Stimulated activated naive CD8-positive, alpha-beta T cell treated with anti-CD3 and anti-CD28 coated beads, Interleukin-15, Interleukin-2, amounts not matched to agents 100 ng/mL and 50 ng/mL, for 24 hours (primary cell): ENCODE results near the gene CSF2.
"Not testable (repeated sequence)": the region's sequence is repeated elsewhere in the genome, so short reads cannot be mapped to it uniquely, and the experiment has no call there.

ENCODE experiments used
- H3K27ac Mint-ChIP-seq: one replicate; pipeline ENCODE4 v1.8.0; 2021; ENCODE audit warnings: mild to moderate bottlenecking, mixed read lengths
- H3K27me3 Mint-ChIP-seq: one replicate; pipeline ENCODE4 v1.8.0; 2021; ENCODE audit warnings: mixed read lengths
- H3K36me3 Mint-ChIP-seq: one replicate; pipeline ENCODE4 v1.8.0; 2021; ENCODE audit warnings: low read depth, mixed read lengths
- H3K4me1 Mint-ChIP-seq: one replicate; pipeline ENCODE4 v1.8.0; 2021; ENCODE audit warnings: low read depth, mixed read lengths
- H3K4me3 Mint-ChIP-seq: one replicate; pipeline ENCODE4 v1.8.0; 2021; ENCODE audit warnings: mild to moderate bottlenecking, mixed read lengths
- H3K9me3 Mint-ChIP-seq: one replicate; pipeline ENCODE4 v1.8.0; 2021; ENCODE audit warnings: mixed read lengths

CSF2 gene

GRCh38 chr5:132099905-132100304, 26.3 kb downstream of the CSF2 start:
- Mint-ChIP-seq H3K36me3 (peaks cover 5% of the 10 kb centered on the region), H3K4me3 (peak overlapping the region; percentile 54), H3K27ac (peak overlapping the region; percentile 97), H3K4me1 (peaks cover 100% of the 10 kb centered on the region), H3K27me3 (no peaks in the 10 kb centered on the region), H3K9me3 (no peaks in the 10 kb centered on the region)

- peaks cover 100% of the 10 kb centered on the region for H3K4me1 Mint-ChIP-seq
Observed at GRCh38 chr5:132100672-132101261, 27.2 kb downstream of the CSF2 start.

GRCh38 chr5:132101385-132101880, 27.8 kb downstream of the CSF2 start:
- H3K27me3 Mint-ChIP-seq, result no peaks in the 10 kb centered on the region
- H3K4me3 Mint-ChIP-seq, result peak overlapping the region; percentile 61
- peak overlapping the region; percentile 97 for H3K27ac Mint-ChIP-seq
- peaks cover 5% of the 10 kb centered on the region for H3K36me3 Mint-ChIP-seq
- H3K4me1 Mint-ChIP-seq, result peaks cover 96% of the 10 kb centered on the region
- no peaks in the 10 kb centered on the region for H3K9me3 Mint-ChIP-seq

More at GRCh38 chr5:132100672-132101261, 27.2 kb downstream of the CSF2 start:
- no peaks in the 10 kb centered on the region for H3K9me3 Mint-ChIP-seq
- peak overlapping the region; percentile 54 for H3K4me3 Mint-ChIP-seq
- H3K27ac Mint-ChIP-seq, result peak overlapping the region; percentile 97
- H3K27me3 Mint-ChIP-seq, result no peaks in the 10 kb centered on the region
- peaks cover 5% of the 10 kb centered on the region for H3K36me3 Mint-ChIP-seq

GRCh38 chr5:132102101-132102701, 28.6 kb downstream of the CSF2 start:
- peak overlapping the region; percentile 83 for H3K4me3 Mint-ChIP-seq
- H3K27me3 Mint-ChIP-seq, result no peaks in the 10 kb centered on the region
- peaks cover under 1% of the 10 kb centered on the region for H3K36me3 Mint-ChIP-seq
- peaks cover 92% of the 10 kb centered on the region for H3K4me1 Mint-ChIP-seq
- H3K27ac Mint-ChIP-seq, result peak overlapping the region; percentile 97
- H3K9me3 Mint-ChIP-seq, result no peaks in the 10 kb centered on the region

GRCh38 chr5:132102944-132103331, 29.3 kb downstream of the CSF2 start:
- Mint-ChIP-seq H3K27ac (peak overlapping the region; percentile 97), H3K9me3 (no peaks in the 10 kb centered on the region), H3K27me3 (no peaks in the 10 kb centered on the region), H3K4me3 (peak overlapping the region; percentile 83), H3K36me3 (no peaks in the 10 kb centered on the region), H3K4me1 (peaks cover 89% of the 10 kb centered on the region)

GRCh38 chr5:132103332-132103951, 29.9 kb downstream of the CSF2 start:
- no peaks in the 10 kb centered on the region for H3K9me3 Mint-ChIP-seq
- no peaks in the 10 kb centered on the region for H3K27me3 Mint-ChIP-seq
- H3K4me3 Mint-ChIP-seq, result peak overlapping the region; percentile 83
- peak overlapping the region; percentile 97 for H3K27ac Mint-ChIP-seq
- peaks cover 89% of the 10 kb centered on the region for H3K4me1 Mint-ChIP-seq
- no peaks in the 10 kb centered on the region for H3K36me3 Mint-ChIP-seq

GRCh38 chr5:132103969-132104391, 30.4 kb downstream of the CSF2 start:
- Mint-ChIP-seq H3K27me3 (no peaks in the 10 kb centered on the region), H3K4me3 (peak overlapping the region; percentile 83), H3K36me3 (no peaks in the 10 kb centered on the region), H3K27ac (peak overlapping the region; percentile 97), H3K9me3 (no peaks in the 10 kb centered on the region), H3K4me1 (peaks cover 89% of the 10 kb centered on the region)

- H3K4me3 Mint-ChIP-seq, result peak overlapping the region; percentile 63
- H3K4me1 Mint-ChIP-seq, result peaks cover 87% of the 10 kb centered on the region
- H3K36me3 Mint-ChIP-seq, result no peaks in the 10 kb centered on the region
- H3K27me3 Mint-ChIP-seq, result no peaks in the 10 kb centered on the region
- H3K9me3 Mint-ChIP-seq, result no peaks in the 10 kb centered on the region
- H3K27ac Mint-ChIP-seq, result peak overlapping the region; percentile 97
Observed at GRCh38 chr5:132104556-132104955, 31.0 kb downstream of the CSF2 start.

GRCh38 chr5:132105688-132106087, 32.1 kb downstream of the CSF2 start:
- Mint-ChIP-seq H3K4me3 (no peak overlapping the region), H3K27me3 (no peaks in the 10 kb centered on the region), H3K36me3 (no peaks in the 10 kb centered on the region), H3K4me1 (peaks cover 87% of the 10 kb centered on the region), H3K27ac (peak overlapping the region; percentile 97), H3K9me3 (no peaks in the 10 kb centered on the region)

GRCh38 chr5:132108495-132108894, 34.9 kb downstream of the CSF2 start:
- peaks cover 11% of the 10 kb centered on the region for H3K36me3 Mint-ChIP-seq
- H3K9me3 Mint-ChIP-seq, H3K4me3 Mint-ChIP-seq, H3K27me3 Mint-ChIP-seq: not testable (repeated sequence)
- peaks cover 87% of the 10 kb centered on the region for H3K4me1 Mint-ChIP-seq
- peak overlapping the region; percentile 52 for H3K27ac Mint-ChIP-seq

GRCh38 chr5:132108957-132109356, 35.4 kb downstream of the CSF2 start:
- not testable (repeated sequence) for H3K4me3 Mint-ChIP-seq, H3K27me3 Mint-ChIP-seq, H3K9me3 Mint-ChIP-seq
- H3K4me1 Mint-ChIP-seq, result peaks cover 87% of the 10 kb centered on the region
- peaks cover 11% of the 10 kb centered on the region for H3K36me3 Mint-ChIP-seq
- H3K27ac Mint-ChIP-seq, result peak overlapping the region; percentile 67

GRCh38 chr5:132109494-132110053, 36.0 kb downstream of the CSF2 start:
- Mint-ChIP-seq H3K4me3 (no peak overlapping the region), H3K9me3 (peaks cover 8% of the 10 kb centered on the region), H3K4me1 (peaks cover 87% of the 10 kb centered on the region), H3K27me3 (no peaks in the 10 kb centered on the region), H3K36me3 (peaks cover 11% of the 10 kb centered on the region), H3K27ac (peak overlapping the region; percentile 86)

GRCh38 chr5:132110195-132110594, 36.6 kb downstream of the CSF2 start:
- Mint-ChIP-seq H3K27ac (peak overlapping the region; percentile 86), H3K36me3 (peaks cover 11% of the 10 kb centered on the region), H3K4me3 (peak overlapping the region; percentile 63), H3K4me1 (peaks cover 87% of the 10 kb centered on the region), H3K27me3 (no peaks in the 10 kb centered on the region), H3K9me3 (peaks cover 8% of the 10 kb centered on the region)

GRCh38 chr5:132110930-132111329, 37.3 kb downstream of the CSF2 start:
- Mint-ChIP-seq H3K27ac (peak overlapping the region; percentile 86), H3K4me3 (peak overlapping the region; percentile 63), H3K9me3 (peaks cover 13% of the 10 kb centered on the region), H3K27me3 (no peaks in the 10 kb centered on the region), H3K36me3 (peaks cover 17% of the 10 kb centered on the region), H3K4me1 (peaks cover 87% of the 10 kb centered on the region)

- H3K9me3 Mint-ChIP-seq, result peaks cover 13% of the 10 kb centered on the region
- peaks cover 17% of the 10 kb centered on the region for H3K36me3 Mint-ChIP-seq
- no peaks in the 10 kb centered on the region for H3K27me3 Mint-ChIP-seq
- H3K4me3 Mint-ChIP-seq, result peak overlapping the region; percentile 63
- peaks cover 92% of the 10 kb centered on the region for H3K4me1 Mint-ChIP-seq
- peak overlapping the region; percentile 75 for H3K27ac Mint-ChIP-seq
Observed at GRCh38 chr5:132112111-132112510, 38.5 kb downstream of the CSF2 start.
